GM10248 (cell line): Measurements from ENCODE around the gene TEKT1.
"Not testable (repeated sequence)": the region's sequence is repeated elsewhere in the genome, so short reads cannot be mapped to it uniquely, and the experiment has no call there.

Source experiments
- CTCF ChIA-PET: fragments of 300-600 bp; sonication (Branson Sonifier 250); formaldehyde crosslinking; extraction: SDS; loops from one replicate; lab custom pipeline; 2021; ENCODE audit warnings: antibody characterized with exemption; lab: Yijun Ruan, JAX
- POLR2A ChIA-PET: fragments of 350-650 bp; sonication (Branson Sonifier 250); formaldehyde crosslinking; extraction: SDS; loops from one replicate; lab custom pipeline; 2020; ENCODE audit warnings: antibody characterized with exemption; lab: Yijun Ruan, JAX
- DNase-seq: peaks from one replicate; pipeline ENCODE4 v3.0.0; 2012; ENCODE audit errors: extremely low spot score
- TF ChIP-seq, protein P1 (sequence below): IDR thresholded peaks from 2 replicates; pipeline ENCODE4 v1.5.1; 2012; ENCODE audit warnings: mild to moderate bottlenecking, low read depth; ENCODE audit errors: extremely low read depth, missing control alignments, control extremely low read depth

TEKT1 gene

DNA sequence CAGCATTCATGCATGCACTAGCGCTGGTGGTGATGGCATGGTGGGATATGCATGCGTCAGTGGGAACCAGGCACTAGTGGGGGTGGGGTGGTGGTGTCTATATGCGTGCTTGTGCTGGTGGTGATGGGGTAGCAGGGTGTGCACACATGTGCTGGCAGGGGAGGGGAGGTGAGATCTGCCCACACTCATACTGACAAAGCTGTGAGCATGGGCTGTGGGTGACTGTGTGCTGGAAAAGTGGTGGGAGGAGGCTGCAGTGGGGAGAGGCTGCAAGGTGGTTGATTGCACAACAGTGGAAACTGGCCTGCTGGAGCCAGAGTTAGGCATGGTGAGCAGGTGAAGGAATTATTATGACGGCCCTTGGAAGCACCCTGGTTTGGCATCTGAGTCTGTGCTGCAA, 31.3 kb upstream of the TEKT1 start:
- no peak for DNase-seq
- POLR2A ChIA-PET: no interaction called here
- TF ChIP-seq, protein P1, sequence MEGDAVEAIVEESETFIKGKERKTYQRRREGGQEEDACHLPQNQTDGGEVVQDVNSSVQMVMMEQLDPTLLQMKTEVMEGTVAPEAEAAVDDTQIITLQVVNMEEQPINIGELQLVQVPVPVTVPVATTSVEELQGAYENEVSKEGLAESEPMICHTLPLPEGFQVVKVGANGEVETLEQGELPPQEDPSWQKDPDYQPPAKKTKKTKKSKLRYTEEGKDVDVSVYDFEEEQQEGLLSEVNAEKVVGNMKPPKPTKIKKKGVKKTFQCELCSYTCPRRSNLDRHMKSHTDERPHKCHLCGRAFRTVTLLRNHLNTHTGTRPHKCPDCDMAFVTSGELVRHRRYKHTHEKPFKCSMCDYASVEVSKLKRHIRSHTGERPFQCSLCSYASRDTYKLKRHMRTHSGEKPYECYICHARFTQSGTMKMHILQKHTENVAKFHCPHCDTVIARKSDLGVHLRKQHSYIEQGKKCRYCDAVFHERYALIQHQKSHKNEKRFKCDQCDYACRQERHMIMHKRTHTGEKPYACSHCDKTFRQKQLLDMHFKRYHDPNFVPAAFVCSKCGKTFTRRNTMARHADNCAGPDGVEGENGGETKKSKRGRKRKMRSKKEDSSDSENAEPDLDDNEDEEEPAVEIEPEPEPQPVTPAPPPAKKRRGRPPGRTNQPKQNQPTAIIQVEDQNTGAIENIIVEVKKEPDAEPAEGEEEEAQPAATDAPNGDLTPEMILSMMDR: no peak
- CTCF ChIA-PET: interaction anchor here (1.0 to 3.7 kb wide), 5 partner anchors 10 to 390 kb away, joined by 3 to 15 read pairs (median 4); no protein-coding TSS in a partner anchor

DNA sequence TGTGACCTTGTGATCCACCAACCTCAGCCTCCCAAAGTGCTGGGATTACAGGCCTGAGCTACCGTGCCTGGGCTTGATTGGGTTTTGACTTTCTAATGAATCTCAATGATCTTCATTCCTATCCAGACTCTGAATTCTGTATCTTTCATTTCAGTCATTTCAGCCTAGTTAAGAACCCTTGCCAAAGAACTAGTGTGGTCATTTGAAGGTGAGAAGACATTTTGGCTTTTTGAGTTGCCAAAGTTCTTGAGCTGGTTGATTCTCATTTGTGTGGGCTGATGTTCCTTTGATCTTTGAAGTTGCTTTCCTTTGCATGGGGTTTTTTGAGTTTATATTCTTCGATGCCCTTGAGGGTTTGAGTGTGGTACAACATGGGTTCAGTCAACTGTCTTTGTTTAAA, 30.6 kb upstream of the TEKT1 start:
- DNase-seq: no peak
- ChIA-PET POLR2A (no interaction called here), CTCF (interaction anchor here (1.2 to 3.7 kb wide), 3 partner anchors 9 to 389 kb away, joined by 4 to 15 read pairs (median 5); no protein-coding TSS in a partner anchor)
- TF ChIP-seq, protein P1: no peak

DNA sequence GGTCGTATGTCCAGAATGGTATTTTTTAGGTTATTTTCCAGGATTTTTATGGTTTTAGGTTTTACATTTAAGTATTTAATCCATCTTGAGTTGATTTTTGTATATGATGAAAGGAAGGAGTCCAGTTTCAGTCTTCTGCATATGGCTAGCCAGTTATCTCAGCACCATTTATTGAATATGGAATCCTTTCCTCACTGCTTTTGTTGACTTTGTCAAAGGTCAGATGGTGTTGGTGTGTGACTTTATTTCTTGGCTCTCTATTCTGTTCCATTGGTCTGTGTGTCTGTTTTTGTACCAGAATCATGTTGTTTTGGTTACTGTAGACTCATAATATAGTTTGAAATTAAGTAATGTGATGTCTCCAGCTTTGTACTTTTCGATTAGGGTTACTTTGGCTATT, 26.4 kb upstream of the TEKT1 start:
- TF ChIP-seq, protein P1: no peak
- no peak for DNase-seq
- CTCF ChIA-PET: no interaction called here
- POLR2A ChIA-PET: no interaction called here

DNA sequence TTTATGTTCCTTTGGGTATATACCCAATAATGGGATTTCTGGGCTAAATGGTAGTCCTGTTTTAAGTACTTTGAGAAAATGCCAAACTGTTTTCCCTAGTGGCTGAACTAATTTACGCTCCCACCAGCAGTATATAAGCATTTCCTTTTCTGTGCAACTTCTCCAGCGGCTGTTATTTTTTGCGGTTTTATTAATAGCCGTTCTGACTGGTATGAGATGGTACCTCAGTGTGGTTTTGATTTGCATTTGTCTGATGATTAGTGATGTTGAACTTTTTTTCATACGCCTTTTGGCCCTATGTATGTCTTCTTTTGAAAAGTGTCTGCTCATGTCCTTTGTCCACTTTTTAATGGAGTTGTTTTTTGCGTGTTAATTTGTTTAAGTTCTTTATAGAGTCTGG, 25.8 kb upstream of the TEKT1 start:
- ChIA-PET CTCF (no interaction called here), POLR2A (no interaction called here)
- TF ChIP-seq, protein P1: no peak
- DNase-seq: no peak

DNA sequence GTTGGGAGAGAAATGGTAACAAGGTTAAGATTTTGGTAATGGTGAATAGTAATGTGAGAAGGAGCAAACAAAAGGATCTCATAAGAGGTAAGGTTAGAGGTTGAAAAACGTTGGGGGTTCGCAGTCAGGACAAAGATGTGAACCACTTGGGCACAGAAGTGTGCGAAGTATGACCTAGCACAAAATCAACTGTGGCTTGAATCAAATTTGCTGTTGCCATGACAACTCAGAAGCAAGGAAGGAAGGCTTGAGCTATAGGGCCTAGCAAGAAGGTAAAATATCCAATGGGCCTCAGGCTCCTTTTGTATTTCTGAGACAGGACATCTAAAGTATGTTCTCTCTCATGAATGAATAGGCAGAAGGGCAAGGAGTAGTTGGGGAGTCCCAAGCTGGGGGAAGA, 24.5 kb upstream of the TEKT1 start:
- TF ChIP-seq, protein P1: no peak
- ChIA-PET CTCF (interaction anchor here (1.4 to 6.4 kb wide), 2 partner anchors 13 to 166 kb away, joined by 4 to 73 read pairs; no protein-coding TSS in a partner anchor), POLR2A (no interaction called here)
- no peak for DNase-seq

DNA sequence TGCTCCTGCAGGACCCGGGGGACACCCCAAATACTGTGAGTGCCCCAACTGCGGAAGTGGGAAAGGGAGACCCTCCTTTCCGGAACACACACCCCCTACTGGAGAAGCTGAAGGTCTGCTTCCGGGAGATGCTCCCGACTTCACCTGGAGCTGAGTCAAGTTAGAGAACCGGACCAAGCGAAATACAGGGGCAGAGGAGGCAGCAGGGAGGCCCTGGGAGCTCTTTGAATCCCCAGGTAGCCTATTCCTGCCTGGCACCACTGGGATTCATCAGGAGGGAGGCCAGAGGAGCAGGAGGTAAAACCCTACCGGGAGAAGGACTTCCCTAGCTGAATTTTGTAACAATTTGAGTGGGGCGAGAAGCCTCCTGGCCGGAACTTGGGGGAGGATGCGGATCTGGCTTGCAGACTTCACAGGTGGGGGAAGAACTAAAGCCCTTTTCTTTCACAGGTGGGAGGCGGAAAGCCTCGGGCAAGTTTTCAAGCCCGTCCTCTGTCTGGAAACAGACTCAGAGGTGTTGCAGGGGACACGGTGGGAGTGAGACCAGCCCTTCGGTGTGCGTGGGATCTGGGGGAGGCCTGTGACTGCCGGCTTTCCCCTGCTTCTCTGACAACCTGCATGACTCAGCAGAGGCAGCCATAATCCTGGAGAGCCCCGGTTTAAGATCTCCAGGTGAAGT, 22.4 kb upstream of the TEKT1 start:
- ChIA-PET CTCF (interaction anchor here (0.6 to 6.4 kb wide), 11 partner anchors 10 to 192 kb away, joined by 3 to 73 read pairs (median 3); no protein-coding TSS in a partner anchor), POLR2A (interaction anchor here (0.6 kb wide), 1 partner anchor 203 kb away, joined by 5 read pairs; the partner anchor contains the start of gene MED31)
- TF ChIP-seq, protein P1: peak; percentile 31
- peak; percentile 54 for DNase-seq

DNA sequence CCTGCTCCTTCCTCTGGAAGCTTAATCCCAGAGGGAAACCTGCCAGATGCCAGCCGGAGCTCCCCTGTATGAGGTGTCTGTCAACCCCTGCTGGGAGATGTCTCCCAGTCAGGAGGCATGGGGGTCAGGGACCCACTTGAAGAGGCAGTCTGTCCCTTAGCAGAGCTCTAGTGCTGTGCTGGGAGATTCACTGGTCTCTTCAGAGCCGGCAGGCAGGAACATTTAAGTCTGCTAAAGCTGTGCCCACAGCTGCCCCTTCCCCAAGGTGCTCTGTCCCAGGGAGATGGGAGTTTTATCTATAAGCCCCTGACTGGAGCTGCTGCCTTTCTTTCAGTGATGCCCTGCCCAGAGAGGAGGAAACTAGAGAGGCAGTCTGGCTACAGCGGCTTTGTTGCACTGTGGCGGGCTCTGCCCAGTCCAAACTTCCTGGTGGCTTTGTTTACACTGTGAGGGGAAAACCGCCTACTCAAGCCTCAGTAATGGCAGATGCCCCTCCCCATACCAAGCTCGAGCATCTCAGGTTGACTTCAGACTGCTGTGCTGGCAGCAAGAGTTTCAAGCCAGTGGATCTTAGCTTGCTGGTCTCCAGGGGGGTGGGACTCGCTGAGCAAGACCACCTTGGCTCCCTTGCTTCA, 17.1 kb upstream of the TEKT1 start:
- DNase-seq, POLR2A ChIA-PET: not testable (repeated sequence)
- CTCF ChIA-PET: interaction anchor here (0.8 to 1.4 kb wide), 3 partner anchors 66 to 156 kb away, joined by 3 to 4 read pairs (median 3); no protein-coding TSS in a partner anchor

DNA sequence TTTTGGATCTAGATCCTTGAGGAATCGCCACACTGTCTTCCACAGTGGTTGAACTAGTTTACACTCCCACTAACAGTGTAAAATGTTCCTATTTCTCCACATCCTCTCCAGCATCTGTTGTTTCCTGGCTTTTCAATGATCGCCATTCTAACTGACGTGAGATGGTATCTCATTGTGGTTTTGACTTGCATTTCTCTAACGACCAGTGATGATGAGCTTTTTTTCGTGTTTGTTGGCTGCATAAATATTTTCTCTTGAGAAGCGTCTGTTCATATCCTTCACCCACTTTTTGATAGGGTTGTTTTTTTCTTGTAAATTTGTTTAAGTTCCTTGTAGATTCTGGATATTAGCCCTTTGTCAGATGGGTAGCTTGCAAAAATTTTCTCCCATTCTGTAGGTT, 14.6 kb upstream of the TEKT1 start:
- CTCF ChIA-PET: interaction anchor here (1.6 kb wide), 1 partner anchor 22 kb away, joined by 4 read pairs; no protein-coding TSS in a partner anchor
- DNase-seq, POLR2A ChIA-PET: not testable (repeated sequence)

DNA sequence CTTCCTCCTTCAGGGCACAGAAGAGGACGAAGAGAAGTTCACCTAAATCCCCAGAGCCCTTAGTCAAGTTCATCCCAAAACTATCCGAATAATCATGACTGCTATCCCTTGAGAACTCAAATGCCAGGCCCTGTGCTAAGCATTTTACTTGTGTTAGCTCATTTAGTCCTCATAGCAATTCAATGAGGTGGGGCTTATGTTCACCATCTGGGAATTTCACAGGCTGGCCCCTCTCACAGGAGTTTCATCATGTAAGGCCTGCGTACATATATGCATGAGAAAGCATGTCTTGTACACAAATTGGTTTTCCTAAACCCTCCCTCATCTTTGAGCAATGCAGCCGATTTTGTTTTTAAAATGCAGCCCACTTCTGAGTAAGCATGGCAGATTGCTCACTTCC, 12.9 kb upstream of the TEKT1 start:
- CTCF ChIA-PET: interaction anchor here (0.9 to 3.5 kb wide), 29 partner anchors 9 to 199 kb away, joined by 3 to 87 read pairs (median 5); partner anchors contain the start of genes ALOX12, SLC16A11 and TEKT1
- DNase-seq, POLR2A ChIA-PET: not testable (repeated sequence)
